GM19324 (cell line): ENCODE data around the gene MAGI2.

ENCODE experiments used
- ATAC-seq: cut with Tn5 transposase; IDR thresholded peaks from one replicate; pipeline ENCODE4 v1.9.1; 2021; ENCODE audit warnings: mild to moderate bottlenecking, moderate library complexity; ENCODE audit not compliant: unreplicated experiment, low FRiP score

MAGI2 gene

DNA sequence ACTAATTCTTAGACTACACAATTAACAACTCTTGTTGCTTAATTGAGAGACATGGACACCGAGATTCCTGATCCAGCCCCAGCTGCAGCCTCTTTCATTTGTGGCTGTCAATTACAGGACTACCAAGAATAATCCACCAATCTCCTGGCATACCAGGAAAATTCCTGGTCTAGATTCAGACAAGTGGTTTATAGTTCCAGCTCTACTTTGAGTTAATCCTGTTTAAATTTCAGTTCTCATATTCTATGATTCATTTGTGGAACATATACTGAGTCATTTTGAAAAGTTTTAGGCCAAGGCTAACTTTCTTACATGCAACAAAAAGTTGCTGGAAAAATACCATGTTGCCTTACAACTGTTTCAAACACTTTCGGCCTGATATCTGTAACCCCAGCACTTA is 253.5 kb downstream of the MAGI2 start:
- ATAC-seq, result no peak

DNA sequence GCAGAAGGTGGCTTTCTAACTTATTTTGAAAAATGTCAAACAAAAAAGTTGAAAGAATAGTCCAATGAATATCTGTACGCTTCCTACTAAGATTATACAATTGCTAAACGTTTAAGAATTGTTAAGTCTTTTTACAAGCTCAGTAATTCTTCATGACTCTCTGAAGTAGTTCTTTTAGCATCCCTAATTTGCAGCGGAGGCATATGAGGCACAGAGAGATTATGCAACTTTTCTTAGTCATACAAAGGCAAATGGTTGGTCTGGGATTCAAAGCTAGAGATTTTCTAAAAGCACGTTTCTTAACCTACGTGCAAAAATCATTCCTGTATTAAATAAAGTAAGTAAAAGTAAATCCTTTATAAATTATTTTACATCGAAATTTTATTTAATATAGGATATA is 254.2 kb downstream of the MAGI2 start:
- no peak for ATAC-seq

DNA sequence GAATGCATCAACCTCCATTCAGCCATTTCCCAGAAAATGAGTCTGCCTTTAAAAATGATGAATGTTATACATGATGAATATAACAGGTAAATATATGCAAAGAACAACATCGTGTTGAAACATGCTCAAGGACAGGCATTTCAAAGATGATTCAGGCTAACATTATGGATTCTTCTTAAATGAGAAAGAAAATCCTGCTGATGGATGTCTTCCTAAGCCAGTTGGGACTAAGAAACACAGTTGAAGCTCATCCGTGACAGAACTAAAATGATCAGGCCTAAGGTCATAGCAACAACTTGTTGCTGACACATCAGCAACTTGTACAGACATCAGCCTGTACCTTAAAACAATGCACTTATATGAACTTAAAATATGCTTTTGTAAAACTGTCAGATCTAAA is 267.9 kb downstream of the MAGI2 start:
- ATAC-seq, result no peak

GRCh38 chr7:79182283-79182682 is 271.2 kb downstream of the MAGI2 start:
- ATAC-seq, result no peak

DNA sequence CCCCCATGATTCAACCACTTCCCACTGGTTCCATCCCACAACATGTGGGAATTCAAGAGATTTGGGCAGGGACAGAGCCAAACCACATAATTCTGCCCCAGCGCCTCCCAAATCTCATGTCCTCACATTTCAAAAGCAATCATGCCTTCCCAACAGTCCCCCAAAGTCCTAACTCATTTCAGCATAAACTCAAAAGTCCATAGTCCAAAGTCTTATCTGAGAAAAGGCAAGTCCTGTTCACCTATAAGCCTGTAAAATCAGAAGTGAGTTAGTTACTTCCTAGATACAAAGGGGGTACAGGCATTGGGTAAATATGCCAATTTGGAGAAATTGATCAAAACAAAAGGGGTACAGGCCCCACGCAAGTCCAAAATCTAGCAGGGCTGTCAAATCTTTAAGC is 272.9 kb downstream of the MAGI2 start:
- ATAC-seq, result no peak

DNA sequence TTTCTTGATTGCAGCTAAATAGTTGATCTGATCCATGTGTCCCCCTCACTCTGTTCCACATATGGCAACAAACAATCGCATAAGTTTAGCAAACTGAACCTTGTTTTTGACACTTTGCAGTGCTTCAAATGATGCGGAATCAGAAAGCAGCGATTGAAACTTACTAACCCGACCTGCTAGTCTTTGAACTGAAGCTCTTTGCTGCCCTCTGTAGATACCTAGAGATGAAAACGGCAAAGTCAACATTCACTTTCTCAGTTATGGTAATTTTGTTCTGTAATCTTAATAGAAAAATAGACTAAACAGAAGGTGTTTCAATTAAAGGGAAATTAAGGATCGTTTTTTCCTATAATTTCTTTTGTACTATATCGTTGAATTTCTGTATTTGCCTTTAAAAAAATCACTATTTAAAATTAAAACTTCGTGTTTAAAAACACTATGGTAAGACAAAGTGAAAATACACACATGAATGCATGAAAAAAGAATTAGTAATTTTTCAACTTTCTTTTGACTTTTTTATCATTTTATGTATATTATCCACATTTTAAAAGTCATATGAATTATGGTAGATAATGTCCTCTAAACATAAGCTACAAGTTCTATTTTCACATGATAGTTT is 276.5 kb downstream of the MAGI2 start:
- no peak for ATAC-seq

- no peak for ATAC-seq
Observed at GRCh38 chr7:79175374-79175773, 278.1 kb downstream of the MAGI2 start.

- ATAC-seq, result no peak
Observed at GRCh38 chr7:79165225-79165624, 288.2 kb downstream of the MAGI2 start.

DNA sequence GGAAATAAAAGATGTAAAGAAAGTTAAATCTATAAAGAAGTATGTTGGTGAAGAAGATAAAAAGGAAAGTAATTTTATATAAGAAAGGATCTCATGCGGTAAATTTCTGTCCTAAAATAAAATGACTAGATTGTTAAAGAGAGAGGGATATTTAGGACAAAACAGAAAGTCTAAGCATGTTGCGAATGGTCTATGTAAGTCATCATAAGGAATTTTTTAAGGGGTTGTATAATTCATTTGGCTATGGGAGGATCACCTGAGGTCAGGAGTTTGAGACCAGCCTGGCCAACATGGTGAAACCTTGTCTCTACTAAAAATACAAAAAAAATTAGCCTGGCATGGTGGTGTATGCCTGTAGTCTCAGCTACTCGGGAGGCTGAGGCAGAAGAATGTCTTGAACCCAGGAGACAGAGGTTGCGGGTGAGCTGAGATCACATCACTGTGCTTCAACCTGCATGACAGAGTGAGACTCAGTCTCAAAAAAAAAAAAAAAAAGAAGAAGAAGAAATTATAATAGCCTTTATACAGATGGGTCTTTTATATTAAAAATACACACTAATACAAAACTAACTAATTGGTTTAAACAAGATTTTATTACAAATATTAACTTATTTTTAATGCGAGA is 294.3 kb downstream of the MAGI2 start:
- ATAC-seq, result no peak

- no peak for ATAC-seq
Observed at GRCh38 chr7:79157281-79157680, 296.2 kb downstream of the MAGI2 start.

- ATAC-seq, result no peak
Observed at GRCh38 chr7:79149831-79150230, 303.6 kb downstream of the MAGI2 start.

DNA sequence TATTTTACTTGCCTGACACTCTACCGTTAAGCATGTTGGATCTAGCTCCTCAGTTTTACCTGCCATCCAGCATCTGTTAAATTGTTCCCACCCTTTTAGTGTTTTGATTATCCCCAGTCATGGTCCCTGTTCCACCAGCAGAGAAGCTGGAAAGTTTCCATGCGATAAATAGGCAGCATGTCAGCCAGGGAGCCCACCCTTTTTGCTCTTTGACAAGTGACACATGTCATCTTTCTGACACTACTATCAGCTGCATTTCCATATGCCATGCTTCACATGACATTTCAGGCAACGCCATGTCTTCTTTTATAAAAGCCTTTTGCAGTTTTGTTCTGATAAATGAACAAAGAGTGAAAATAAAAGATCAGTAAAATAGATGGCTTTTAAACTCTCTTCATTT is 310.8 kb downstream of the MAGI2 start:
- no peak for ATAC-seq

DNA sequence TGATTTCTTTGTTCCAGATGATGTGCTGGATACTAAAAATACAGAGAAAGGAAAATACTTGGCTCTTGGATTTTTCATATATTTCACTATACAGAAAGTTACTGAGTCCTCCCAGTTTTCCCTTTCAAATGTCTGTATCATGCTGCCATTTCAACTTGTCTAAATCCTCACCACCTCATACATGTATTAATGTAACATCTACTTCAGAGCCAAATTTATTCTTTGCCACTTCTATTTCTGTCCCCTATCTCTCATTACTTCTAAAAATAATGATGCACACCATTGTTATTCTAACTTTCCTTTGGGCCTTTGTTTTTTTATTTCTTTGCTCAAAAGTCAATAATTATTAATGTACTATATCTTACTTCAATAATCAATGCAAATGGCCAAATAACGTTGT is 312.2 kb downstream of the MAGI2 start:
- ATAC-seq, result no peak

DNA sequence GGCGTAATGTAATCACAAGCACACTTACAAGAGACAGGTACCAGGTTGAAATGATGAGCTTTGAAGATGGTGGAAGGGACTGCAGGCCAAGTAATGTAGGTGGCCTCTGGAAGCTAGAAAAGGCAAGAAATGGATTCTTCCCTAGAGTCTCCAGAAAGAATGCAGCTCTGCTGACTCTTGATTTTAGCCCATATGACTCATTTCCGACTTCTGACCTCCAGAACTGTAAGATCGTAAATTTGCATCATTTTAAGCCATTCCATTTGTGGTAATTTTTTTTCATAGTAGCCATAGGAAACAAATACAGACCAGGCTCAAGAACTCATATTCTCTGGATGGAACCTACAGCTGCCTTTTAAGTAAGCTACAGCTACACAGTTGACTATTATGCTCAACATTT is 315.5 kb downstream of the MAGI2 start:
- no peak for ATAC-seq

DNA sequence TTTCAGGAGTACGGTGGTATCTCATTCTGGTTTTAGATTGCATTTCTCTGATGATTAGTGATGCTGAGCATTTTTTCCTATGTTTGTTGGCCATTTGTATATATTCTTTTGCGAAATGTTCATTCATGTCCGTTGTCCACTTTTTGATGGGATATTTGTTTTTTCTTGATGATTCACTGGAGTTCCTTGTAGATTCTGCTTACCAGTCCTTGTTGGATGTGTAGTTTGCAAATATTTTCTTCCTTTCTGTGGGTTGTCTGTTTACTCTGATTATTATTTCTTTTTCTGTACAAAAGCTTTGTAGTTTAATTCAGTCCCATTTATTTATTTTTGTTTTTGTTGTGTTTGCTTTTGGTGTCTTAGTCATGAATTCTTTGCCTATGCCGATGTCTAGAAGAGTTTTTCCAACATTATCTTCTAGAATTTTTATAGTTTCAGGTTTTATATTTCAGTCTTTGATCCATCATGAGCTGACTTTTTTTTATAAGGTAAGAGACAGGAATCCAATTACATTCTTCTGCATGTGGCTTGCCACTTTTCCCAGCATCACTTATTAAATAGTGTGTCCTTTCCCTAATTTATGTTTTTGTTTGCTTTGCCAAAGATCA is 320.5 kb downstream of the MAGI2 start:
- ATAC-seq, result no peak

GRCh38 chr7:79130715-79131114 is 322.8 kb downstream of the MAGI2 start:
- no peak for ATAC-seq

- ATAC-seq, result no peak
Observed at GRCh38 chr7:79124331-79124730, 329.1 kb downstream of the MAGI2 start.

DNA sequence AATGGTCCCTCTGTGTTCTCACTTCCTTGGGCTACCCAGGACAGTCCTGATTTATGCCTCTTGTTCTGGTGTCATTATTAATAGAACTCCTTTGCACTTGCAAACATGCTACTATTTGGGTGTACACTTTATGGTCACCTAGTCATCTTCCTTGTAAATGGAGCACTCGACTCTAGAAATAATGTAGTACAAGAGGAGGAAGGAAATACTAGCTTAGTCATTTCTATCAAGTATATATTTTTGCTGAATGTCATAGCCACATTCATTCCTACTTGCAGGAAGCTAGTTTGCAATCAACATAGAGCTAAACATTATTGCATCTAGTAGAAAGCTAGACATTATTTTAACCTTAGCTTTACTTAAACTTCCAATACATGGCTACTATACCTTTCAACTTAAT is 335.3 kb downstream of the MAGI2 start:
- ATAC-seq, result no peak

DNA sequence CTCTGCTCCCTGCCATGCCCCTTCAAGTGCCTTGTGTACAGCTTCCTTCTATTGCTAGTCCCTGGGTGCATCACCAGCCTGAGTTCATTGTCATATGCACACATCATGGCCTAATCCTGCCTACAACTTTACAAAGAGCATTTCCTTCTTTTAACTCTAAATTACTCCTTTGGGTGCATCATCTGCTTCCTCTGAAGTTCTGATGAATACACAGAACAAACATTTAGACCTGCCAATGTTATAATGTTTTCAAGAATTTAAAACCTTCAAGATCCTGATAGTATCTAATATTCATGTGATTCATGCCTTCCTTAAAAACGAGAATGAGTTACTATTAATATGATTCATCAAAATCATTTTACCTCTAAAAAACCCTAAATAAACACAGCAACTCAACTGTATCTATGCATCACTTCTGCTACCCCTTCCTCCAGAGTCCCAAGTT is 357.1 kb downstream of the MAGI2 start:
- no peak for ATAC-seq

- no peak for ATAC-seq
Observed at GRCh38 chr7:79093421-79093820, 360.0 kb downstream of the MAGI2 start.

- ATAC-seq, result no peak
Observed at GRCh38 chr7:79091661-79092060, 361.8 kb downstream of the MAGI2 start.

- no peak for ATAC-seq
Observed at GRCh38 chr7:79091011-79091410, 362.5 kb downstream of the MAGI2 start.
